Esophagus (tissue), 2 donors: ENCODE results near the gene FAM209B. TPM values are rescaled to one million over a fixed set of nuclear protein-coding genes. Genes with fewer than 3 reads are reported as not detected.
"Not testable (repeated sequence)": the region's sequence is repeated elsewhere in the genome, so short reads cannot be mapped to it uniquely, and the experiment has no call there.

Experiments used
- H3K27ac ChIP-seq, 2 donors: one replicate each; pipeline ENCODE4 v1.5.1; 2013; ENCODE audit warnings: low read depth in 2 of 2, mild to moderate bottlenecking in 2 of 2, inconsistent platforms in 1 of 2, low read length in 1 of 2, moderate library complexity in 1 of 2
- H3K27me3 ChIP-seq, 2 donors: one replicate each; pipeline ENCODE4 v1.6.1; 2013; ENCODE audit warnings: low read length in 2 of 2, control low read depth in 1 of 2, mild to moderate bottlenecking in 1 of 2; ENCODE audit not compliant: insufficient read depth in 2 of 2, control insufficient read depth in 1 of 2
- H3K36me3 ChIP-seq, 2 donors: one replicate each; pipeline ENCODE4 v1.6.1; 2013; ENCODE audit warnings: low read length in 1 of 2; ENCODE audit not compliant: control insufficient read depth in 2 of 2, insufficient read depth in 2 of 2
- H3K4me1 ChIP-seq, 2 donors: one replicate each; pipeline ENCODE4 v1.6.1; 2013; ENCODE audit warnings: low read length in 1 of 2; ENCODE audit not compliant: control insufficient read depth in 2 of 2, insufficient read depth in 2 of 2
- H3K4me3 ChIP-seq, 2 donors: one replicate each; pipeline ENCODE4 v1.5.1; 2013; ENCODE audit warnings: low read length in 2 of 2, mild to moderate bottlenecking in 2 of 2, low read depth in 1 of 2, moderate library complexity in 1 of 2
- H3K9me3 ChIP-seq, 2 donors: one replicate each; pipeline ENCODE4 v1.6.1; 2013; ENCODE audit warnings: mild to moderate bottlenecking in 2 of 2, low read depth in 1 of 2, low read length in 1 of 2, moderate library complexity in 1 of 2; ENCODE audit not compliant: control insufficient read depth in 2 of 2, insufficient read depth in 1 of 2
- WGBS, 2 donors: extraction: QIAGEN DNeasy Blood & Tissue Kit; methylation state at CpG; one replicate each; pipeline ENCODE4 v1.1.7; 2013; 5-methylcytosine and 5-hydroxymethylcytosine counted together
- polyA plus RNA-seq, 2 donors: library from polyadenylated mRNA; stranded (reverse); fragments of 200-250 nt; gene quantifications; one replicate each; pipeline ENCODE4 v1.2.3, GENCODE V29; 2013
- donor health status: healthy with polysubstance abuse.
- donor health status: Bipolar disorder and iron deficiency.

Gene FAM209B
- polyA plus RNA-seq, 2 donors = 0.43 to 0.47 TPM

- 85 to 93% methylated on average over 6 of the region's 6 CpGs for WGBS, 2 donors
Observed at GRCh38 chr20:56564526-56564925, 31.5 kb downstream of the FAM209B start.

GRCh38 chr20:56565511-56565910 is 32.5 kb downstream of the FAM209B start:
- H3K9me3 ChIP-seq = no peaks in the 10 kb centered on the region
- H3K27ac ChIP-seq = no peak overlapping the region
- H3K4me1 ChIP-seq = no peaks in the 10 kb centered on the region
- no peaks in the 10 kb centered on the region for H3K36me3 ChIP-seq
- H3K27me3 ChIP-seq = no peaks in the 10 kb centered on the region
- H3K4me3 ChIP-seq = no peak overlapping the region
- WGBS, 2 donors = 81 to 86% methylated on average over 4 of the region's 4 CpGs

More at GRCh38 chr20:56564526-56564925, 31.5 kb downstream of the FAM209B start:
- H3K9me3 ChIP-seq, H3K27ac ChIP-seq, H3K4me3 ChIP-seq, H3K4me1 ChIP-seq, H3K27me3 ChIP-seq, H3K36me3 ChIP-seq: not testable (repeated sequence)

- Histone ChIP-seq H3K27me3 (no peaks in the 10 kb centered on the region), H3K36me3 (no peaks in the 10 kb centered on the region), H3K4me1 (no peaks in the 10 kb centered on the region), H3K4me3 (no peak overlapping the region), H3K9me3 (no peaks in the 10 kb centered on the region), H3K27ac (no peak overlapping the region)
- 32 to 38% methylated on average over 3 of the region's 3 CpGs for WGBS, 2 donors
Observed at GRCh38 chr20:56566621-56567020, 33.6 kb downstream of the FAM209B start.

- 2 to 16% methylated on average over 2 of the region's 2 CpGs for WGBS, 2 donors
- Histone ChIP-seq H3K9me3 (no peaks in the 10 kb centered on the region), H3K4me1 (peaks cover 0 to 11% of the 10 kb centered on the region in 2 donors), H3K27me3 (no peaks in the 10 kb centered on the region), H3K27ac (no peak overlapping the region), H3K4me3 (no peak overlapping the region), H3K36me3 (no peaks in the 10 kb centered on the region)
Observed at GRCh38 chr20:56570832-56571231, 37.8 kb downstream of the FAM209B start.

- no peaks in the 10 kb centered on the region for H3K9me3 ChIP-seq
- H3K4me1 ChIP-seq = peaks cover 0 to 13% of the 10 kb centered on the region in 2 donors
- no peaks in the 10 kb centered on the region for H3K36me3 ChIP-seq
- H3K27me3 ChIP-seq = no peaks in the 10 kb centered on the region
- no peak overlapping the region for H3K27ac ChIP-seq
- H3K4me3 ChIP-seq = no peak overlapping the region
- WGBS, 2 donors = 50 to 62% methylated on average over 4 of the region's 4 CpGs
Observed at GRCh38 chr20:56572172-56572571, 39.1 kb downstream of the FAM209B start.

GRCh38 chr20:56573986-56574385 is 40.9 kb downstream of the FAM209B start:
- WGBS, 2 donors = 60 to 65% methylated on average over 5 of the region's 5 CpGs
- Histone ChIP-seq H3K27me3 (no peaks in the 10 kb centered on the region), H3K4me1 (peaks cover 0 to 13% of the 10 kb centered on the region in 2 donors), H3K36me3 (no peaks in the 10 kb centered on the region), H3K27ac (peak overlapping the region in 1 of 2 donors; percentile 27), H3K9me3 (no peaks in the 10 kb centered on the region), H3K4me3 (no peak overlapping the region)

- Histone ChIP-seq H3K4me3 (no peak overlapping the region), H3K27me3 (no peaks in the 10 kb centered on the region), H3K27ac (peak overlapping the region; percentile 27 to 40), H3K4me1 (peaks cover 0 to 13% of the 10 kb centered on the region in 2 donors), H3K36me3 (no peaks in the 10 kb centered on the region), H3K9me3 (no peaks in the 10 kb centered on the region)
- WGBS, 2 donors = 46 to 57% methylated on average over 10 of the region's 10 CpGs
Observed at GRCh38 chr20:56574531-56575142, 41.6 kb downstream of the FAM209B start.

- H3K4me3 ChIP-seq = no peak overlapping the region
- no peaks in the 10 kb centered on the region for H3K9me3 ChIP-seq
- 72 to 74% methylated on average over 9 of the region's 9 CpGs for WGBS, 2 donors
- H3K4me1 ChIP-seq = peaks cover 0 to 13% of the 10 kb centered on the region in 2 donors
- H3K27ac ChIP-seq = peak overlapping the region; percentile 27 to 40
- no peaks in the 10 kb centered on the region for H3K36me3 ChIP-seq
- H3K27me3 ChIP-seq = no peaks in the 10 kb centered on the region
Observed at GRCh38 chr20:56575157-56575556, 42.1 kb downstream of the FAM209B start.

- Histone ChIP-seq H3K4me1 (peaks cover 0 to 13% of the 10 kb centered on the region in 2 donors), H3K27me3 (no peaks in the 10 kb centered on the region), H3K9me3 (no peaks in the 10 kb centered on the region), H3K36me3 (no peaks in the 10 kb centered on the region), H3K27ac (no peak overlapping the region), H3K4me3 (no peak overlapping the region)
- WGBS, 2 donors = 62 to 69% methylated on average over 4 of the region's 4 CpGs
Observed at GRCh38 chr20:56575961-56576360, 42.9 kb downstream of the FAM209B start.

- Histone ChIP-seq H3K27me3 (no peaks in the 10 kb centered on the region), H3K36me3 (no peaks in the 10 kb centered on the region), H3K4me3 (no peak overlapping the region), H3K9me3 (no peaks in the 10 kb centered on the region), H3K4me1 (peaks cover 0 to 8% of the 10 kb centered on the region in 2 donors), H3K27ac (no peak overlapping the region)
- WGBS, 2 donors = 78 to 80% methylated on average over 6 of the region's 6 CpGs
Observed at GRCh38 chr20:56579301-56579710, 46.3 kb downstream of the FAM209B start.
